NT2/D1 (cell line): ENCODE data around the gene DENND5B.
"Not testable (repeated sequence)": the region's sequence is repeated elsewhere in the genome, so short reads cannot be mapped to it uniquely, and the experiment has no call there.

ENCODE experiments used
- YY1 ChIP-seq: IDR thresholded peaks from 2 replicates; pipeline ENCODE4 v1.6.1; 2011; ENCODE audit not compliant: insufficient read length, insufficient read depth
- ZNF274 ChIP-seq: IDR thresholded peaks from 2 replicates; pipeline ENCODE4 v1.6.1; 2011; ENCODE audit warnings: mild to moderate bottlenecking, low read depth, low read length

GRCh38 chr12:31550590-31550989 is 40.3 kb downstream of the DENND5B start:
- TF ChIP-seq YY1, ZNF274: not testable (repeated sequence)
